Body of pancreas (tissue), 4 donors: ENCODE data around the gene FAM13A. TPM values are rescaled to one million over a fixed set of nuclear protein-coding genes. Genes with fewer than 3 reads are reported as not detected.

Source experiments
- ATAC-seq: fragments of 150-250 bp; one replicate; pipeline ENCODE4 v1.9.1; 2016
- DNase-seq, 4 donors: peaks; one replicate each; pipeline ENCODE4 v3.0.0-alpha.2; 2019
- H3K27ac ChIP-seq, 4 donors: fragments of 200-600 bp; sonication (generic); 1 replicate in 3 of 4; 2 replicates in 1 of 4; pipeline versions ENCODE4 v1.5.1 to v1.6.1; 2016 to 2019; ENCODE audit warnings: mild to moderate bottlenecking in 1 of 4, mixed read lengths in 1 of 4, moderate library complexity in 1 of 4
- H3K27me3 ChIP-seq, 2 donors: fragments of 200-600 bp; sonication (generic); one replicate each; pipeline ENCODE4 v1.6.0; 2016; ENCODE audit warnings: mild to moderate bottlenecking in 1 of 2
- H3K36me3 ChIP-seq, 2 donors: fragments of 200-600 bp; sonication (generic); replicated peaks in 1 of 2; 2 replicates each; pipeline ENCODE4 v1.5.1; 2016; ENCODE audit warnings: low read depth in 2 of 2; ENCODE audit not compliant: insufficient read depth in 1 of 2
- H3K4me1 ChIP-seq: fragments of 200-600 bp; sonication (generic); one replicate; pipeline ENCODE4 v1.6.0; 2016
- H3K4me3 ChIP-seq, 2 donors: fragments of 200-600 bp; sonication (generic); 1 replicate in 1 of 2; 2 replicates in 1 of 2; pipeline ENCODE4 v1.5.1; 2016 to 2019
- H3K9me3 ChIP-seq, 3 donors: fragments of 200-600 bp; sonication (generic); 1 replicate in 2 of 3; 2 replicates in 1 of 3; pipeline ENCODE4 v1.5.1; 2016
- POLR2A ChIP-seq, 3 donors: fragments of 450-650 bp; IDR thresholded peaks; one replicate each; pipeline ENCODE4 v1.6.1; 2016; ENCODE audit warnings: antibody characterized with exemption in 3 of 3, mild to moderate bottlenecking in 2 of 3
- WGBS, 2 donors: methylation state at CpG; one replicate each; pipeline ENCODE4 v1.1.5; 2017; 5-methylcytosine and 5-hydroxymethylcytosine counted together
- intact Hi-C: fragments of 100-400 bp; cut with DNase I; formaldehyde crosslinking; loops from one replicate; pipeline ENCODE4 v1.15.1; 2023
- total RNA-seq, 2 donors: library from RNA; depleted of rRNA; stranded (reverse); fragments of >200 nt; gene quantifications; one replicate each; pipeline ENCODE4 v1.1.0, GENCODE V29; 2016
- TF ChIP-seq, protein P1 (sequence below), 7 experiments: fragments of 450-650 bp in 4 of 7; fragments of 200-600 bp in 3 of 7; sonication (generic) in 3 of 7; IDR thresholded peaks; one replicate each; pipeline ENCODE4 v1.5.1; 2016 to 2019; ENCODE audit warnings: antibody characterized with exemption in 7 of 7

Gene FAM13A
- total RNA-seq, 2 donors from 2014 or later, result 59.1 to 64.3 TPM

DNA sequence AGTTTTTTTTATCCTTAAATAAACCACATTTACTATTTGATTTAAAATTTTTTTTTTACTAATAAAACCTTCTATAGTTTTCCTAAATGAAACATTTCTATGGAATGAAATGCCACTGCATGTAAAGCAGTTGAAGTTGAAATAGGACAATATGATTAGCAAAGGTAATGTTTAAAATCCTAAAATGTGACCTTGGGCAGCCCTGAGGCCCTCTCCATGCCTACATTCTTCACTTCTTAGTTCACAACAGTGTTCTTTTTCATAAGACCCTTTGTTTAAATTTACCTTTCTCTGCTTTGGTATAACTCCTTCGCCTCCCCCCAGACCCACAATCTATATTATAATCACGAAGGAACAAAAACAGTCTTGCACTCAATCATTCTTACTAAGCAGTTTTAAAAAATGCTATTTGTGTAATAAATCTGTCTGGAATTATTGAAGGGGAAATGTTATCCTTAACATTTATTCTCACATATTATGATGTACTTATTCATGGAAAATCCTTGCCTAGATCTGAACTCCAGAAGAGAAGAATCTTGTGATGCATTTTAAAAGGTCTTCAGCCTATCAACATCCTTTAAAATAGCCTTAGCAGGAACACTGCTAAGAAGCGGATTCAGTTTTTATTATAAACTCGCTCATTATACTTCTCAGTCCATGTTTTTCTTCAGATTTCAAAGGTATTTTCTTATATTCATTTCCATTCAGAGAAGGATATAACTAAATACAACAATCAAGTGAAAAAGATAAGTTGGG, 234.8 kb downstream of the FAM13A start:
- DNase-seq (no peak), ATAC-seq (no peak)
- Histone ChIP-seq H3K27ac (peak overlapping the region; percentile 91 to 97 (median 92)), H3K36me3 (no peaks in the 10 kb centered on the region), H3K27me3 (no peaks in the 10 kb centered on the region), H3K4me3 (peak overlapping the region; percentile 29 to 43), H3K4me1 (peaks cover 39% of the 10 kb centered on the region), H3K9me3 (no peaks in the 10 kb centered on the region)
- no peak for TF ChIP-seq POLR2A (IDR thresholded peaks at IDR 0.05)
- TF ChIP-seq, protein P1, sequence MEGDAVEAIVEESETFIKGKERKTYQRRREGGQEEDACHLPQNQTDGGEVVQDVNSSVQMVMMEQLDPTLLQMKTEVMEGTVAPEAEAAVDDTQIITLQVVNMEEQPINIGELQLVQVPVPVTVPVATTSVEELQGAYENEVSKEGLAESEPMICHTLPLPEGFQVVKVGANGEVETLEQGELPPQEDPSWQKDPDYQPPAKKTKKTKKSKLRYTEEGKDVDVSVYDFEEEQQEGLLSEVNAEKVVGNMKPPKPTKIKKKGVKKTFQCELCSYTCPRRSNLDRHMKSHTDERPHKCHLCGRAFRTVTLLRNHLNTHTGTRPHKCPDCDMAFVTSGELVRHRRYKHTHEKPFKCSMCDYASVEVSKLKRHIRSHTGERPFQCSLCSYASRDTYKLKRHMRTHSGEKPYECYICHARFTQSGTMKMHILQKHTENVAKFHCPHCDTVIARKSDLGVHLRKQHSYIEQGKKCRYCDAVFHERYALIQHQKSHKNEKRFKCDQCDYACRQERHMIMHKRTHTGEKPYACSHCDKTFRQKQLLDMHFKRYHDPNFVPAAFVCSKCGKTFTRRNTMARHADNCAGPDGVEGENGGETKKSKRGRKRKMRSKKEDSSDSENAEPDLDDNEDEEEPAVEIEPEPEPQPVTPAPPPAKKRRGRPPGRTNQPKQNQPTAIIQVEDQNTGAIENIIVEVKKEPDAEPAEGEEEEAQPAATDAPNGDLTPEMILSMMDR (IDR thresholded peaks at IDR 0.05), result no peak
- WGBS, 2 donors, result 11 to 20% methylated on average over 4 of the region's 4 CpGs
- intact Hi-C loops, result no loop called here

DNA sequence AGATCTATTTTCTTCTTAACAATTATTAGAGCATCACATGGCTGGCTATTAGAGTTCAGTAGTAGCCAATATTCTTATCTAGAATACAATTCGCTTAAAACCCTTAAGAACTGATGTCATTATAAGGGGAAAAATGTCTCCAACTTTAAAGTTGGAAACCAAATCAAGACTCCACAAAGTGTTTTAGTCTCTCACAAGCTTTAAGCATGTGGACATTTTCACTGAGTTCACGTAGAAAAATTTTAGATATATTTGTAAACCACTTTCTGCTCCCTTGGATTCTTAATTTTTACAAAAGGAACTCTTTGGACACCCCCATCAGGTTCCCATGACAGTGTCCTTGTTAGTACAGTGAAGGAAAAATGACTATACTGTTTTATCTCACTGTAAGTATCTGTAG, 235.5 kb downstream of the FAM13A start:
- Histone ChIP-seq H3K9me3 (no peaks in the 10 kb centered on the region), H3K4me1 (peaks cover 40% of the 10 kb centered on the region), H3K27me3 (no peaks in the 10 kb centered on the region), H3K4me3 (peak overlapping the region in 1 of 2 donors; percentile 14), H3K36me3 (no peaks in the 10 kb centered on the region), H3K27ac (peak overlapping the region; percentile 20 to 97 (median 91))
- TF ChIP-seq, protein P1 (IDR thresholded peaks at IDR 0.05), result no peak
- TF ChIP-seq POLR2A (IDR thresholded peaks at IDR 0.05), result no peak
- WGBS, 2 donors, result 12 to 23% methylated on average over 2 of the region's 2 CpGs
- DNase-seq (no peak), ATAC-seq (no peak)
- intact Hi-C loops, result no loop called here

DNA sequence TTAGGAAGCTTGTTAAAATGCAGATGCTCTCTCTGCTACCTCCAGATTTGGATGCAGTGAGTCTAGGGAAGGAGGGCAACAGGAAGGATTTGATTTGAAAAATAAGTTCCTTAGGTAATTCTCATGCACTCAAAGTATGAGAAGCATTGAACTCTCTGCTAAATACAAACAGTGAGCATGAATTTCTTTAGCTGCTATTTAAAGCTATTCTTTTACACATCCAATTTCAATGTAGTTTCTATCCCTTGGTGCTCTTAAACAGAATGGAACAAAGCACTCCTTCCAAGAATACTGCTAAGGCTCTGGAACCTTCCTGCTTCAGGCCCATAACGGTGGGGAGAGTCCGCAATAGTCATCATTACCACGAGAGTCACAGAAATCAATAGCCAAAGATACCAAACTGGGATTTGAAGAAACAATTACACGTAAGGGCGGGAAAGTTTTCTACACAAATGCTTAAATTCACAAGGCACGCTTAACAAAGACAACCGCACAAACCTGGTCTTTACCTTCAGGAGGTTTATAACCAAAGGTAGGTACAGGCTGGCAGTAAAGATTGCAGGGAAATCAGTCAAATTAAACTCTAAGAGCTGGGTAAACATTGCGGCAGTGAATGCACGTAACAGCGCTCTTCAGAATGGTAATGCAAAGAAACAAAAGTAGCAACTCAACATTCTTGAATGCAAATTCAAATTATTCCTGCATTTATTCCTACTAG, 236.1 kb downstream of the FAM13A start:
- TF ChIP-seq POLR2A (IDR thresholded peaks at IDR 0.05), result no peak
- TF ChIP-seq, protein P1 (IDR thresholded peaks at IDR 0.05), result no peak
- WGBS, 2 donors, result 16 to 21% methylated on average over 10 of the region's 10 CpGs
- intact Hi-C loops, result no loop called here
- DNase-seq (peak in 1 of 4 donors; percentile 19), ATAC-seq (no peak)
- Histone ChIP-seq H3K4me3 (peak overlapping the region in 1 of 2 donors; percentile 14), H3K4me1 (peaks cover 46% of the 10 kb centered on the region), H3K9me3 (no peaks in the 10 kb centered on the region), H3K27me3 (no peaks in the 10 kb centered on the region), H3K36me3 (no peaks in the 10 kb centered on the region), H3K27ac (peak overlapping the region; percentile 20 to 97 (median 91))

DNA sequence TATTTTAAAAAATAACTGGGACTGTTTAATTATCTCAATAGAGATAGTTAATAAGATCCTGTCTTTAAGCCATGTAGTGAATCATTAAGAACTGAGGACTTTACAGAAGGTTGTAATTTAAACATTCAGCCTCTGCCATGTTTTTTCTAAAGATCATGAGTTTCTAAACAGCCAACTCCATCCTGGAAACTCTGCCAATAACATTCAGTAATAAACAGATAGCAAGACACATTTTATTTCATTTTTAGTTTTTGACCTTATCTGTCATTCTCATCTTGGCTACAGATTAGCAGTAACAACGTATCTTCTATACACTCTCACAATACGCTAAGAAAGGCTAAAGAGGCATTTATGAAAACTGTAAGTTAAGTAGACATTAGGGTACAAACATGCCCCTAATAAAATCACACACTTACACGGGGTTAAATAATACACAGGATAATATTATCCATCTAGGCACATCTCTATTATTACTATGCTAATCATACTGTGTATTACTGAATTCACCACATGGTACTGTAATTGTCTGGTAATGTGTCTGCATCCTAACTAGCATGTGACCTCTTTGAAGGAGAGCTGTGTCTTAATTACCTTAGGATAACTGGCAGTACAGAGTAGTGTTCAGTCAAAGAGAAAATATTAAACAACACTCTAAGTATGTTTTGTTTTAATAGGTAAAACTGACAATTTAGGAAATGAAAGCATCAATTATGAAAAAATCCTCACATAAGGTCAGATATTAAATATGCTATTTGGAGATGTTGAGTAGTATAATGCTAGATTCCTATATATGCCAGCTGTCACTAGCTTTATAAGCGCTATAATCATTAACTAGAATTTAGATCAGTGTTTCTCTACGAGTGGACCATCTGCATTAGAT, 236.9 kb downstream of the FAM13A start:
- Histone ChIP-seq H3K9me3 (no peaks in the 10 kb centered on the region), H3K27me3 (no peaks in the 10 kb centered on the region), H3K4me3 (peak overlapping the region in 1 of 2 donors; percentile 14), H3K4me1 (peaks cover 51% of the 10 kb centered on the region), H3K36me3 (no peaks in the 10 kb centered on the region), H3K27ac (peak overlapping the region; percentile 20 to 97 (median 91))
- DNase-seq (no peak), ATAC-seq (no peak)
- intact Hi-C loops, result no loop called here
- WGBS, 2 donors, result 25 to 27% methylated on average over 5 of the region's 5 CpGs
- TF ChIP-seq, protein P1 (IDR thresholded peaks at IDR 0.05), result no peak
- TF ChIP-seq POLR2A (IDR thresholded peaks at IDR 0.05), result no peak
